ENCODE data around the gene MLLT1. TPM values are rescaled to one million over a fixed set of nuclear protein-coding genes. Genes with fewer than 3 reads are reported as not detected.

MLLT1 gene
- total and polyA plus RNA-seq, 8 donors: 19.6 to 37.5 (median 25.4) TPM

DNA sequence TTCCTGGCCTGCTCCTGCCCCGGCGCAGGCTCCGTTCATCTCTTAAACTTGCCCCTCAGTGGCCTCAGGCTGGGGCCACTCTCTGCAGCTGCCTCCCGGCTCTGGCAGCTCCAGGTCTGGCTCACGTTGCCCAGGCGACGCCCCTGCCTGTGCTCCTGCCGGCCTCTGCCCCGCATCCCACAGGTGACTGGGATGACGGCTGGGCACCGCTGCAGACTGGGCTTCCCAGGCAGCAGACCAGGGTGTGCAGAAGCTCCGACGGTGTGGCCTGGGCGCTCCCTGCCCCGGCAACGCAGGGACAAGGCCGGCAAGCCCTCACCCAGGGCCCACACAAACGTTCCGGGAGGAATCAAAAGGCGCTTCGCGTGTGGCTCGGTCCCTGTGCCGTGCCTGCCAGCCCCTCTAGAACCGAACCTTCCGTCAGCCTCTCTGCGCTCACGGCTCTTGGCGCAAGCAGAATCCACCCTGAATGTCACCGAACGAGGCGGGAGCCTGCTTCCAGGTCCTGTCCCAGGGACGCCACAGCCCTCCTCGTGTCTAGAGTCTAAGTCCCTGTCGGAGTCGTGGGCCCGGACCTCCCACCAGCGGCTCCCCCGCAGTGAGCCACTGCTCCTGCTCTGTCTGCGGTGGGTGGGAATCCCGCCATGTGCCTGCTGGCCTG, 64.8 kb downstream of the MLLT1 start:
- H3K27ac ChIP-seq: no peak overlapping the region
- ATAC-seq (no peak), DNase-seq (peak in 3 of 6 donors; percentile 16 to 74 (median 48)), FAIRE-seq (no peak)
- H3K36me3 ChIP-seq: peaks cover 0 to 5% (median 4%) of the 10 kb centered on the region in 3 donors
- no peaks in the 10 kb centered on the region for H3K27me3 ChIP-seq
- no peaks in the 10 kb centered on the region for H3K4me1 ChIP-seq
- H3K4me3 ChIP-seq: no peak overlapping the region
- intact Hi-C loops (cut with DNase I): loop anchor here in 1 of 3 donors (5.0 kb wide), 1 partner anchor 87 kb away; no protein-coding TSS in a partner anchor
- 83 to 89% methylated on average over 40 to 41 of the region's 41 CpGs for WGBS, 2 donors
- TF ChIP-seq, protein P1, sequence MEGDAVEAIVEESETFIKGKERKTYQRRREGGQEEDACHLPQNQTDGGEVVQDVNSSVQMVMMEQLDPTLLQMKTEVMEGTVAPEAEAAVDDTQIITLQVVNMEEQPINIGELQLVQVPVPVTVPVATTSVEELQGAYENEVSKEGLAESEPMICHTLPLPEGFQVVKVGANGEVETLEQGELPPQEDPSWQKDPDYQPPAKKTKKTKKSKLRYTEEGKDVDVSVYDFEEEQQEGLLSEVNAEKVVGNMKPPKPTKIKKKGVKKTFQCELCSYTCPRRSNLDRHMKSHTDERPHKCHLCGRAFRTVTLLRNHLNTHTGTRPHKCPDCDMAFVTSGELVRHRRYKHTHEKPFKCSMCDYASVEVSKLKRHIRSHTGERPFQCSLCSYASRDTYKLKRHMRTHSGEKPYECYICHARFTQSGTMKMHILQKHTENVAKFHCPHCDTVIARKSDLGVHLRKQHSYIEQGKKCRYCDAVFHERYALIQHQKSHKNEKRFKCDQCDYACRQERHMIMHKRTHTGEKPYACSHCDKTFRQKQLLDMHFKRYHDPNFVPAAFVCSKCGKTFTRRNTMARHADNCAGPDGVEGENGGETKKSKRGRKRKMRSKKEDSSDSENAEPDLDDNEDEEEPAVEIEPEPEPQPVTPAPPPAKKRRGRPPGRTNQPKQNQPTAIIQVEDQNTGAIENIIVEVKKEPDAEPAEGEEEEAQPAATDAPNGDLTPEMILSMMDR (IDR thresholded peaks at IDR 0.05): no peak
- H3K9me3 ChIP-seq: no peaks in the 10 kb centered on the region

DNA sequence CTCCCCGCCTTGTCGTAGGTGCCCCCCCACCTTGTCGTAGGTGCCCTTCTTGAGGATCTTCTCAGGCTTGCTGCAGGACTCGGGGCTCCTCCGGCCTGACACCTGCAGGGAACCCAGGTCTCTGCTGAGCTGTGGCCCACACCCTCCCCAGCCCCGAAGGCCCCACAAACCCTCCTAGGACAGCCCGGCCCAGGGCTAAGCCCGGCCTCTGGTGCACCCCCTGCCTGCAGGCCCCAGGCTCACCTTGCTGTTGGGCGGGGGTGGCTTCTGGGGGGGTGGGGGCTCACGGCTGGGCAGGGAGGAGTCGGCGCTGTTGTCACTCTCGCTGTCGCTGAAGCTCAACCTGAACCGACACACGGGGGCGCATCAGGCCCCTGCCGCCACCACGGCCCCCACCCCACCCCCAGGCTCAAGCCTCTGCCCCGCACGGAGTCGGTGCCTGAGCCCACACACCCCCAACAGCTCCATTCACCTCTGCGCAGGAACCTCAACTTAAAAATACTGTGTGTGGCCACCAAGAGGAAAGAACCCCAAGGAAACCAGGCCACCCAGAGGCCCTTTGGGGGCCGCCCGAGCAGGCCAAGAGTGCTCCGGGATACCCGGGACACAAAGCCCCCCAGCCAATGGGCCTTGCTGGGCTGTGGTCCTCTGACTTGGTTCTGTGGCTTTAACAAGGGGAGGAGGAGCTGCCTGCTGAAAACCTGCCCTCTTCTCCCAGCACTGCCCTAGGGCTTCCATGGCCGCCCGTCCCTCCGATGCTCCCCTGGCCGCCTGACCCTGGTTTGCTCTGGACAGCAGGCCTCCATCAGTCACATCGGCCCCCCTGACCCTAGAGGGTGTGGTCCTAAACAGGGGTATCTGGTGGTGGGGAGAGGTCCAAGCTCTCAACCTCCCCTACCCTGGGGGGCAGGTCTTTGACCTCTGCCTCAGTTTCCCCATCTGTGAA, 65.8 kb downstream of the MLLT1 start:
- WGBS, 2 donors: 91 to 94% methylated on average over 30 to 32 of the region's 32 CpGs

DNA sequence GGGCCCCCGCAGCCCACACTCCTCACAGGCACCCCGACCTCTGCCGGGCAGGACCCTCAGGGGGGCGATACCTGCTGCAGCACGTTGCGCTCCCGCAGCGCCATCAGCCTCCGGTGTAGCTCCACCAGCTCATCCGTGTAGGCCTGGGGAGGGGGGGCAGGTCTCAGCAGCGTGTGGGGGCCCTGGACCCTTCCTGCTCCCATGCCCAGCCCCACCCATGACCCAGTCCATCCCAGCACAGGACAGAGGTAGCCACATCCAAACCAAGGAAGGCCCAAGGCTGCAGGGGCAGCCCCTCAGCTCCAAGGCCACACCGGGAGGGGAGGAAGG, 66.5 kb downstream of the MLLT1 start:
- peak in 2 of 6 donors; percentile 37 to 71 for DNase-seq
- Histone ChIP-seq H3K27ac (no peak overlapping the region), H3K9me3 (no peaks in the 10 kb centered on the region), H3K4me3 (no peak overlapping the region), H3K27me3 (no peaks in the 10 kb centered on the region), H3K4me1 (no peaks in the 10 kb centered on the region), H3K36me3 (peaks cover 0 to 5% (median 4%) of the 10 kb centered on the region in 3 donors)
- TF ChIP-seq, protein P1 (IDR thresholded peaks at IDR 0.05): no peak
- intact Hi-C loops (cut with DNase I): no loop called here
- ATAC-seq: no peak
- 90 to 96% methylated on average over 8 to 12 of the region's 12 CpGs for WGBS, 2 donors
- no peak for FAIRE-seq

More for the DNA sequence above, 65.8 kb downstream of the MLLT1 start:
- ATAC-seq (no peak), FAIRE-seq (no peak), DNase-seq (peak in 2 of 6 donors; percentile 44 to 70)
- no peaks in the 10 kb centered on the region for H3K9me3 ChIP-seq
- TF ChIP-seq, protein P1 (IDR thresholded peaks at IDR 0.05): no peak
- H3K4me3 ChIP-seq: no peak overlapping the region
- no peaks in the 10 kb centered on the region for H3K4me1 ChIP-seq
- peaks cover 0 to 5% (median 4%) of the 10 kb centered on the region in 3 donors for H3K36me3 ChIP-seq
- intact Hi-C loops (cut with DNase I): no loop called here
- H3K27ac ChIP-seq: no peak overlapping the region
- H3K27me3 ChIP-seq: no peaks in the 10 kb centered on the region

DNA sequence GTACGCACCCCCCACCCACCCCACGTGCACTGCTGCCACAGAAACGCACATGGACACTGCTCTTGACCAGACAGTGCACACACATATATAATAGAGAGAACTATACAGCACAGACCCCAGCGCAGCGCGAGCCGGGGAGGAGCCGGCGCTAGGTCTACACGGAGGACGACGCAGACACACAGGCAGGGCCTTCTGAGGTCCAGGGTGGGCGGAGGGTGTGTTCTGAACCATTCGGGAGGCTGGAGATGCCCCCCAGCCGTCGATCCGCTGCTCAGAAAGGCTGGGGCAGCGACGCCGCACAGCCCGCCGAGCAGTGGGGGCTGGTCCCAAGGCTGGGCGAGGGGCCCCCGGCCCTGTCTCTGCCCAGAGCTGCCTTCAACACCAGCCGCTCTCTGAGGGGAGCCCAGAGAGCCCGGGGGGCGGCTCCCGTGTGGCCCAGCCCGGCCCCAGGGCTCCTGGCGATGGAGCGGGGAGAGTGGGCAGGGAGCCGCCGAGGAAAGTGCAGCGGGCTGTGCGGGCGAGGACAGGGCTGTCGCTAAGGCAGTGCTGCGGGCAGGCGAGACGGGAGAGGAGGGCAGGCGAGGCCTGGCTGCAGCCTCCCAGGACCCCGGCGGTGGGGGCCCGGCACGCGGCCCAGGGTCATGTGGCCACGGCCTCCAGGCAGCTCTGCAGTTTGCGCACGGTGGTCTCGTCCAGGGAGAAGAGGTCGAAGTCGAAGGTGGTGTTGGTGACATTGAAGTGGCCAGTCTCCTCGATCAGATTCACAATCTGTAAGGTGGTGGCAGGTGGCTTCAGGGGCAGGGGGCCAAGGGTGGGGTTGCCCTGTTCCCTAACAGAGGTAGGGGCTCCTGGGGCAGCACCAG, 67.1 kb downstream of the MLLT1 start:
- H3K27ac ChIP-seq: no peak overlapping the region
- H3K36me3 ChIP-seq: peaks cover 0 to 5% (median 4%) of the 10 kb centered on the region in 3 donors
- no peak for FAIRE-seq
- no peaks in the 10 kb centered on the region for H3K4me1 ChIP-seq
- DNase-seq: peak in 2 of 6 donors; percentile 50 to 74
- no peak for ATAC-seq
- WGBS, 2 donors: 95 to 96% methylated on average over 53 of the region's 53 CpGs
- intact Hi-C loops (cut with DNase I): no loop called here
- no peaks in the 10 kb centered on the region for H3K9me3 ChIP-seq
- H3K4me3 ChIP-seq: no peak overlapping the region
- TF ChIP-seq, protein P1 (IDR thresholded peaks at IDR 0.05): no peak
- no peaks in the 10 kb centered on the region for H3K27me3 ChIP-seq
